CMK (cell line): ENCODE measurements around the gene SLC4A7.
"Not testable (repeated sequence)": the region's sequence is repeated elsewhere in the genome, so short reads cannot be mapped to it uniquely, and the experiment has no call there.

ENCODE experiments used
- DNase-seq: peaks from one replicate; pipeline ENCODE4 v3.0.0-alpha.2; 2010; ENCODE audit warnings: low read depth

Gene SLC4A7

DNA sequence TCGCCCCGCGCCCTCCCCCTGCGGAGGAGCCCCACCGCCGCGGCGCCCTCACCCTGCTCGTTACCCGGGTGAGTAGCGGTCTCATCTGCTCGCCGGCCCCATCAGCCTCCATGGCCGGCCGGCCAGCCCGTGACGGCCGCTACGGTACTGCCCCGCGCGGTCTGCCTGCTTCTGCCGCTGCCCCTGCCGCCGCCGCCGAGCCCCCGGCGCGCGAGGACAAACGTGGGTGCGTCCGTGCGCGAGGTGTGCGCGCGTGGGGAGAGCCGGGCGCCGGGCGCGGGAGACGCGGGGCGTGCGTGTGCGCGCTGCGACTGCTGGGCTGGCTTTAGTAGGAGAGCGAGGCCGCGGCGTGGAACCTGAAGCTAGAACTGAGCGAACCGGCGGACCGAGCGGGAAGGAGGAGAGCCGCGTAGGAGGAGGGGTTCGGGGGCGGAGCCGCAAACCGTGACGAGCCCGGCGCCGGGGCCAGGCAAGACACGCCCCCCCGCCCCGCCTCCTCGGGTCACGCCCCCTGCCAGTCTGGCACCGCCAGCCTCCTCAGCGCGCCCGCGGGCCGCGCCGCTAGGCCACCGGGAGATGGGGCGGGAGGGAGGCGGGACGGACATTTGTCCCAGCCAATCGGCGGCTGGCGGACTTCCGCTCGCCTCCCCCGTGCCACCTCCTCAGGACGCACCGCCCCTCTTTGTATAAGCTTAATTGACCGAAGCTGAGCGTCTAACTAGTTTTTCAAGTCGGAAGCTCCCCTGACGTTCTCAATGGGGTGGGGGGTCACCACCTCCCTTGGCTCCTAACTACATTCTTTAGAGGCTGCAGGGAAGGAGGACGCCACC lies at the start of gene SLC4A7:
TSS of gene SLC4A7 (minus strand) at position 370 of the 830 bp plus-strand sequence. CDS start at position 112, 258 bp downstream.
- DNase-seq = peak; percentile 80

DNA sequence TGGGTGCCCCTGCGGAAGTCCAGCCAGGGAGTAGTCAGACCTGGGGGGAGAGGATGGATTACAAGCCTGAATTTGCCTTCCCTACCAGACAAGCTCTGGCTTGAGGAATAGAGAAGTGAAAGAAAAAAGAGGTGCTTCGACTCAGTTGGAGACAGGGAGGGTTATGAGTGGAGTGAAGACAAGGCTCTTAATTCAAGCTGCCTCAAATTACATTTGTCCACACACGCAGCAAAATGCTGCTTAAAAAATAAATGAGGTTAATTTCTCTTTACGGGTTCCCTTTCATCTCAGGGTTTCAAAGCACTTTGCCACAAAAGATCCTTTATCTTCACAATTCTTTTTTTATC lies 49.0 kb upstream of the SLC4A7 start:
- no peak for DNase-seq

DNA sequence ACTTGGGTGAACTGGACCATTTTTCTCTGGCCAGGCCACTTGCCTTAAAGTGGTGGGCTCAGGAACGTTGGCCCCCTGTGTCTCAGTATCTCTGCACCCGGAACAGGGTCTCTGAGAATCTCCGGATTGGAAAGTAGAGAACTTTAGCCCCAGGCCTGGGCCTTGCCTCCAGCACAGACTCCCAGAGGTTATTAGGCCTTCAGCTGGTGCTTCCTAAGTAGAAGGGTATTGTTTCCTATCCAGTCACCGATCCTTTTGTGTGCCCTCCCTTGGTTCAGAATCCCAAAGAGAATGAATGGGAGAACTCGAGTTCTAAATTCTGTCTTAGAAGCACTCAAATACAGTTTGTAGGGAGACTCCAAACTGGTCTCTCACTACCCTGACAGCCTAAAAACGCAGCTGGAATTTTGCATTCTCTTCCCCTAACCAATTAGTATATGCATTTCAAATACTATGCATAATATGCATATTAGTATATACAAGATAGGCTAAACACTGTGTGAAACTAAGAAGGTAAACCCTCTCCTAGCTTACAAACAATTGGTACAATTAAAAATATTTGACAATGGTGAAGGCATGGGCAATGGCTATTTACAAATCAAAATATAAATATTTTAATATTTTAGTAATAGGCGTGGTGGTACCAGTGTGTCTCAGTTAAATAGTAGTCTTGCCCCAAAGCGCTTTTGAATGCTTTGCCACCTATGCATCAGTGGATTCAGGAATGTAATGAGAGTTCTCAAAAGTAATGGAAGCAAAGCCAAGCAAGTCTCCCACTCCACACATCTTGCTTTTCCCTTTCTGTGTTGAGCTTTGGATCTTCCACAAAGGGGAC lies 48.5 kb upstream of the SLC4A7 start:
- DNase-seq = no peak

DNA sequence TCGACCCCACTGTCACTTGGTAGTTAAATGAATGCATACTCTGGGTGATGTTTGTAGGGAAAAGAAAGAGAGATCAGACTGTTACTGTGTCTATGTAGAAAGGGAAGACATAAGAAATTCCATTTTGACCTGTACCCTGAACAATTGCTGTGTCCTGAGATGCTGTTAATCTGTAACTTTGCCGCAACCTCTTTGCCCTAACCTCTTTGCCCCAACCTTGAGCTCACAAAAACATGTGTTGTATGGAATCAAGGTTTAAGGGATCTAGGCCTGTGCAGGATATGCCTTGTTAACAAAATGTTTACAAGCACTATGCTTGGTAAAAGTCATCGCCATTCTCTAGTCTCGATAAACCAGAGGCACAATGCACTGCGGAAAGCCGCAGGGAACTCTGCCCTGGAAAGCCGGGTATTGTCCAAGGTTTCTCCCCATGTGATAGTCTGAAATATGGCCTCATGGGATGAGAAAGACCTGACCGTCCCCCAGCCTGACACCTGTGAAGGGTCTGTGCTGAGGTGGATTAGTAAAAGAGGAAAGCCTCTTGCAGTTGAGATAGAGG lies 47.1 kb upstream of the SLC4A7 start:
- DNase-seq = not testable (repeated sequence)

GRCh38 chr3:27528791-27529190 lies 44.6 kb upstream of the SLC4A7 start:
- no peak for DNase-seq

DNA sequence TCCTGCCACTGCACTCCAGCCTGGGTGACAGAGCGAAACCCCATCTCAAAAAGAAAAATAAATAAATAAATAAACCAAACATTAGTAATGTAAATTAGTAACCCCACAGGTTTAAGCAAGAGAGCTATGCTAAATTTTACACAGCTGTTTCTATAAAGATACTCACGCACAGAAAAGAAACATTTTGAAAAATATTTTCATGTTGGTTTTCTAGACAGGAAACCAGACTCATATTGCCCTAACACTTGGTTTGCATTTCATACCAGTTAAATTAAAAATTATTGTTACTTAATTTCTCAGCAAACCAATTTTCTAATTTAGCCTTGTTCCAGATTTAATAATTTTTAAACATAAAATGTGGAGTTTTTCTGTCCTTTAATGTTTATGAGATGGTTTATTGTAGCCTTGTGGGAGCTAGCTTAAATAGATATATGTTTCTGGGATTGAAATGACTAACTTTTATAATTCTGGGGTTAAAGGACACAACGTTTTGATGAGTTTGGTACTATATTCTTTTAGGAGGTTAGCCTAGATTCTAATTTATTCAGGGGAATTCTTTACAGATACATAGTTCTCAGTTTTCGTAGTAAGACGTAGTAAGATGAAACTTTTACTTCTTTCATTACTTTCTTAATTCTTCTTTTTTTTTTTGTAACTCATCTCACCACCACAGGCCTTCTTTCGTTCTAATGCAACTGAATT lies 42.6 kb upstream of the SLC4A7 start:
- no peak for DNase-seq

DNA sequence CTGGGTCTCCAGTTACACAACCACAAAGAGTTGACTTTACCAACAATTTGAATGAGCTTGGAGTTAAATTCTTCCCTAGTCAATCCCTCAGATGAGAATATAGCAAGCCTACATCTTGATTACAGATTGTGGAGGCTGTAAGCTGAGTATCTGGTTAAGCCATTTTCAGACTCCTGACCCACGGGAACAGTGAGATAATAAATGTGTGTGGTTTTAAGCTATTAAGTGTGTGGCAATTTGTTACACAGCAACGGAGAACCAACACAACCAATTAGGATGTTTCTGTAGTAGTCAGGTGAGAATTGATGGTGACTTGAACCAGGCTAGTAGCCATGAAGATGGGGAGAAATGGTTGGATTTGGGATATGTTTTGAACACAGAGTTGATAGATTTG lies 37.7 kb upstream of the SLC4A7 start:
- DNase-seq = no peak

DNA sequence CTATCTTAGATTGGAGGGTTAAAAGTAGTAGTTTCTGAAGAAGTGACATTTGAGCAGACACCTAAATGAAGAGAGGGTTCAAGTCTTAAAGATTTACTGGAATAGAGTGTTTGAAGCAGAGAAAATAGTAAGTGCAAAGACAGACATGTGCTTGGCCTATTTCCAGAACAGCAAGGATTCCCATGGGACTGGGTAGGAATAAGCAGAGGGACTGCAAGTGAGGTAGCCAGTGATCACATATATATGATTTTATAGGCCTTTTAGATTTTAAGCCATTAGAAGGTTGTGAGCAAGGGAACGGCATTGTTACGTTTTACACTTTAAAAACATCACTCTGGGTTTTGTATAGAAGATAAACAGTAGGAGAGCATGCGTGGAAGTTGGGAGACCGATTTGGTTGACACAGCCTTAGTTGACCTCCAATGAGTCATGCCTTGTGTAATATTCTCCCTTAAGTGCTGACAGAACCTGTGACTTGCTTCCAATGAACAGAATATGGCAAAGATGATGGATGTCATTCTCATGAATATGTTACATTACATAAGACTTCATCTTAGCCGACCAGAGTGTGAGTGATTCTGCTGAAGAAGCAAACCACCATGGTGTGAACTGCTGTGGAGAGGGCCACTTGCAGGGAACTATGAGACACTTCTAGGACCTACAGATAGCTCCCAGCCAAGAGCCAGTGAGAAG lies 37.1 kb upstream of the SLC4A7 start:
- DNase-seq = no peak

GRCh38 chr3:27511724-27512422 lies 27.7 kb upstream of the SLC4A7 start:
- DNase-seq = no peak

DNA sequence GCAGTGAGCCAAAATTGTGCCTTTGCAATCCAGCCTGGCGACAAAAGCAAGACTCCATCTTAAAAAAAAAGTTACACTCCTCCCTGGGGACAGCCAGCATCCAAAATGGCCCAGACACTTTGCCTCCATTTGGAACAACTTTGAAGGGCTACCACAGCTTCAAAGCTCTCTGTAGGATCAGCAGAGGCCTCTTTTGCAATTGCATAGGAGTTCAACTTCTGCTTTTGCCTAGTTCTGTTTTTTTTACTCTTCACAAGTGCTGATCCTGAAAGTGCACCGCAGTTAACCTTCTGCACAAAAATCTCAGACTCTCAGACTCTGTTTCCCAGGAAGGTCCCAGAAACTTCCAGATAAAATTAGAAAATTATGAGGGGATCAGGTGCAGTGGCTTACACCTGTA lies 25.2 kb upstream of the SLC4A7 start:
- no peak for DNase-seq

DNA sequence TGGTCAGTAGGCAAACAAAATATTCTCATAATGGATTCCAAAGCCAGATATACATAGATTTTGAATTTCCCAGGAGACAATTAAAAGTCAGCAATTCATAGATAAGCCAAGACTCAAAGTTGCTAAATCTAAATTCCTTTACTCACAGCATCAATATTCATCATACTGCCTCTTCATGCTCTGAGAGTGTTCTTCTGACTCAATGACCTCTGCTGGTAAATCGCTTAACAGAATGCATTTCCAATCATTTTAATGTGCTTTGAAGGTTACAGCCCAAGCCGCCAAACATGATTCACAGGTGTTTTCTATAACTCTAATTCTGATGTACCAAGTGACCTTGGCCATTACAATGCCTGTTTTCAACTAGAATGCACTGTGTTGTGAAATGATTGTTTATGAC lies 24.2 kb upstream of the SLC4A7 start:
- no peak for DNase-seq

DNA sequence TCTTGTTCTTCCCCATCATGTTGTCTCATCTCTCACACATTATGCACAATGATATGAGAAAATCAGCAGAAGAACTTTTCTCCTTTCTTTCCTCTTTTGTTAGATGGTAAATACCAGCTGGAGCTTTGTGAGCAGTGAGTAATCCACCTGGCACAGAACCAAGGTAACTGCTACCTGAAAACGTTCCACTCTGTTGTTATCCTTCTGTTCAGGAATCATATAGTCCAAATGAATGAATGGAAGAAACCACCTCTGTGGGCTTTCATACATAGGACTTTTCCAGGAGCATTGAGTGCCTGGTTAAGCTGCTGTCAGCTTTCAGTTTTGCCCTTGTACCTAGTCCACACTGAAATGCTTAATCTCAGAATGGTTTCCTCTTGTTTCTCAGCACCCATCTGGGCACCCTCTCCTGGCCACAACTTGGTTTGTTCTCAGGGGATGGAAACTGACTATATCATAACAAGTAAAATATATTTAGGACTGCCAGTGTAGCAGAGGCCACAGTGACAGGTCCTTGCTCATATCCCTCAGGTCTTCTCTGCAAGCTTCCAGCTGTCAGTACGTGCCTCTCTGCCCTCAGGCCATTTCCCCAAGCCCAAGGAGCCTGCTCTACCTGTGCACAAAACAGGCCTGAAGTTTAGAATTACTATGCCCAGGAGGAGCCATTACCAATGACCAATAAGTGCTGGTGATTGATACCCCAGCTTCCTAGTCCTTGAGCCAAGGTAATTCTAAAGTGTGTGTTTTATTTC lies 23.5 kb upstream of the SLC4A7 start:
- DNase-seq = no peak

DNA sequence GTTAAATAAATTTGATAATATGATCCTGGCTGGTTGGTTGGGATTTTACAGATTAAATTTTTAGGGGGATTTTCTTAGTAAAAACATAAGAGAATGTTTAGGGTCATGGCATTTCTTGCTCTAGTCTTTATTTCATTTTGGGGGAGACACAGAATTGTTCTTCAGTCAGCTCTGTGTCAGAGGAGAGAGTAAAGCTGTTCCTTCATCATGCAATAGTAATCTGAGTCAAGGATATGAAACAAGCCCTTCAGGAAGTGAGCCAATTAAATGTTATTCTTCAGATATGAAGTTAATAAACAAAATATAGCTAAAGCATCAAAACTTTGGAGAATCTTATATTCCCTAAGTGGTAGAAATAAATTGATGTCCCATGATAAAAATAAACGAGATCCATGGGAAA lies 22.9 kb upstream of the SLC4A7 start:
- no peak for DNase-seq

DNA sequence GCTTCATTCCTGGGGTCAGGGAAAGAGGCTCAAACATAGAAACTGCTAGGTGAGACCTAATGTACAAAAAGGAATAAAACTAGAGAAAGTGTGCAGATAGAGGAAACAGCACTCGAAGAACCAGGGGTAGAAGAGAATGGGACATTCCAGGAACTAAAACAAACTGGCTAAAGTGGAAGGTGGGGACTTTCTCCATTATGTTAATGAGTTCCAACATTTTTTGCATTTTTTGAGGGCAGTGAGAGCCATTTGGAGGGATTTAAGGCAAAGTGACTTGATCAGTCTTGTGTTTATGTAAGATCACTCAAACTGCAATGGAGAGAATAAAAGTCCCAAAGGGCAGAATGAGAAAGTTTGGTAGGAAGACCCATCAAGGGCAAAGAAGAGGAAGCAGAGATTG lies 20.6 kb upstream of the SLC4A7 start:
- DNase-seq = no peak

GRCh38 chr3:27503526-27503925 lies 19.3 kb upstream of the SLC4A7 start:
- no peak for DNase-seq

- DNase-seq = no peak
Observed at GRCh38 chr3:27501759-27502158, 17.6 kb upstream of the SLC4A7 start.

- DNase-seq = no peak
Observed at GRCh38 chr3:27500986-27501385, 16.8 kb upstream of the SLC4A7 start.

- no peak for DNase-seq
Observed at GRCh38 chr3:27500035-27500434, 15.9 kb upstream of the SLC4A7 start.

DNA sequence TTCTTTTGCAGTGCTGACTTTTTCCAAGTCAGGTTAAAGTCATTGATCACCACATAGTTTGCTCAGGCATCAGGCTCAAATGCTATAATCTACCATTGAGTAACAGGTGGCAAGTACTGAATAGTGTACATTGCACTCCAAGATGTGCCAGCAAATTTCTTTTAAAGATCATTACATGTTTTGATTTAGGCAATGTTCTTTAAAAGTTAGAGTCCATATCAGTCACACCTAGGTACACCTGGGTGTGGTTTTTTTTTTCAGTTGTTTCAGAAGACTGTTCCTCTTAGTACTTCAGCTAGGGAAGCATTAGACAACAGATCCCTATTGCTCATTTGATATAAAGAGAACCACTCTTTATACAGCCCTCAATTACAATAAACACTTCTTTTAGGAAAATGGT lies 10.6 kb upstream of the SLC4A7 start:
- DNase-seq = no peak

DNA sequence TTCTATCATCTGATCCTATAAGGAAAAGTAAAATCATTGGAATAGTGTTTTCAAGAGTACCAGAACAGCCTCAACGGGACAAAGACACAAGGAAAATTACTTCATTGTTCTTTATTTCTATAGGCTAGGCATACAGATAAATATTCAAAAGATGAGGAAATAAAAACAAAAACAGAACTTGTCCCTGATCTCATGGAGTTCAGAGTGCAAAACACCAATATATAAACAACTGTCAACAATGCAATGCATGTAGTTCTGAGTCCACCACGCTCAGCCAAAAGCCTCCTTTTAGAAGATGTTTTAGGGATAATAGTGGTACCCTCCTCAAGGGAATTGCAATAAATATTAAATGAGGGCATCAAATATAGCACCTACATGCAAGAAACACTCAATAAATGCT lies 4.6 kb upstream of the SLC4A7 start:
- no peak for DNase-seq
